Putamen (tissue), 1 donor: ENCODE data around the gene PRKAR2A.
"Not testable (repeated sequence)": the region's sequence is repeated elsewhere in the genome, so short reads cannot be mapped to it uniquely, and the experiment has no call there.

Source experiments
- DNase-seq: peaks from one replicate; pipeline ENCODE4 v3.0.0-alpha.2; 2016; ENCODE audit warnings: low spot score

PRKAR2A gene

GRCh38 chr3:48776854-48777253, 70.8 kb downstream of the PRKAR2A start:
- no peak for DNase-seq

GRCh38 chr3:48770192-48770502, 77.5 kb downstream of the PRKAR2A start:
- no peak for DNase-seq

- DNase-seq, result no peak
Observed at GRCh38 chr3:48765376-48765775, 82.3 kb downstream of the PRKAR2A start.

GRCh38 chr3:48762816-48763215, 84.9 kb downstream of the PRKAR2A start:
- DNase-seq, result no peak

GRCh38 chr3:48759991-48760540, 87.6 kb downstream of the PRKAR2A start:
- not testable (repeated sequence) for DNase-seq

GRCh38 chr3:48759531-48759930, 88.1 kb downstream of the PRKAR2A start:
- not testable (repeated sequence) for DNase-seq

- no peak for DNase-seq
Observed at GRCh38 chr3:48759071-48759470, 88.6 kb downstream of the PRKAR2A start.

- DNase-seq, result no peak
Observed at GRCh38 chr3:48756640-48757039, 91.0 kb downstream of the PRKAR2A start.

- DNase-seq, result no peak
Observed at GRCh38 chr3:48750856-48751255, 96.8 kb downstream of the PRKAR2A start.

- peak; percentile 38 for DNase-seq
Observed at GRCh38 chr3:48748754-48749153, 98.9 kb downstream of the PRKAR2A start.

- DNase-seq, result no peak
Observed at GRCh38 chr3:48747706-48748105, 100.0 kb downstream of the PRKAR2A start.

GRCh38 chr3:48747015-48747615, 100.6 kb downstream of the PRKAR2A start:
- peak; percentile 88 for DNase-seq

- DNase-seq, result no peak
Observed at GRCh38 chr3:48743773-48744172, 103.9 kb downstream of the PRKAR2A start.

GRCh38 chr3:48741226-48741625, 106.4 kb downstream of the PRKAR2A start:
- not testable (repeated sequence) for DNase-seq

- DNase-seq, result peak; percentile 95
Observed at GRCh38 chr3:48739955-48740823, 107.5 kb downstream of the PRKAR2A start.

- DNase-seq, result no peak
Observed at GRCh38 chr3:48739617-48739954, 108.1 kb downstream of the PRKAR2A start.

GRCh38 chr3:48738926-48739616, 108.6 kb downstream of the PRKAR2A start:
- DNase-seq, result no peak

- no peak for DNase-seq
Observed at GRCh38 chr3:48738144-48738536, 109.5 kb downstream of the PRKAR2A start.

- not testable (repeated sequence) for DNase-seq
Observed at GRCh38 chr3:48735075-48735767, 112.5 kb downstream of the PRKAR2A start.

GRCh38 chr3:48734541-48734940, 113.1 kb downstream of the PRKAR2A start:
- DNase-seq, result not testable (repeated sequence)

GRCh38 chr3:48733752-48734518, 113.7 kb downstream of the PRKAR2A start:
- not testable (repeated sequence) for DNase-seq
